GM21390 (cell line): Measurements from ENCODE around the gene NOP58.
"Not testable (repeated sequence)": the region's sequence is repeated elsewhere in the genome, so short reads cannot be mapped to it uniquely, and the experiment has no call there.

Experiments
- ATAC-seq: cut with Tn5 transposase; IDR thresholded peaks from one replicate; pipeline ENCODE4 v1.9.1; 2021; ENCODE audit not compliant: unreplicated experiment

The NOP58 gene, protein sequence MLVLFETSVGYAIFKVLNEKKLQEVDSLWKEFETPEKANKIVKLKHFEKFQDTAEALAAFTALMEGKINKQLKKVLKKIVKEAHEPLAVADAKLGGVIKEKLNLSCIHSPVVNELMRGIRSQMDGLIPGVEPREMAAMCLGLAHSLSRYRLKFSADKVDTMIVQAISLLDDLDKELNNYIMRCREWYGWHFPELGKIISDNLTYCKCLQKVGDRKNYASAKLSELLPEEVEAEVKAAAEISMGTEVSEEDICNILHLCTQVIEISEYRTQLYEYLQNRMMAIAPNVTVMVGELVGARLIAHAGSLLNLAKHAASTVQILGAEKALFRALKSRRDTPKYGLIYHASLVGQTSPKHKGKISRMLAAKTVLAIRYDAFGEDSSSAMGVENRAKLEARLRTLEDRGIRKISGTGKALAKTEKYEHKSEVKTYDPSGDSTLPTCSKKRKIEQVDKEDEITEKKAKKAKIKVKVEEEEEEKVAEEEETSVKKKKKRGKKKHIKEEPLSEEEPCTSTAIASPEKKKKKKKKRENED

DNA sequence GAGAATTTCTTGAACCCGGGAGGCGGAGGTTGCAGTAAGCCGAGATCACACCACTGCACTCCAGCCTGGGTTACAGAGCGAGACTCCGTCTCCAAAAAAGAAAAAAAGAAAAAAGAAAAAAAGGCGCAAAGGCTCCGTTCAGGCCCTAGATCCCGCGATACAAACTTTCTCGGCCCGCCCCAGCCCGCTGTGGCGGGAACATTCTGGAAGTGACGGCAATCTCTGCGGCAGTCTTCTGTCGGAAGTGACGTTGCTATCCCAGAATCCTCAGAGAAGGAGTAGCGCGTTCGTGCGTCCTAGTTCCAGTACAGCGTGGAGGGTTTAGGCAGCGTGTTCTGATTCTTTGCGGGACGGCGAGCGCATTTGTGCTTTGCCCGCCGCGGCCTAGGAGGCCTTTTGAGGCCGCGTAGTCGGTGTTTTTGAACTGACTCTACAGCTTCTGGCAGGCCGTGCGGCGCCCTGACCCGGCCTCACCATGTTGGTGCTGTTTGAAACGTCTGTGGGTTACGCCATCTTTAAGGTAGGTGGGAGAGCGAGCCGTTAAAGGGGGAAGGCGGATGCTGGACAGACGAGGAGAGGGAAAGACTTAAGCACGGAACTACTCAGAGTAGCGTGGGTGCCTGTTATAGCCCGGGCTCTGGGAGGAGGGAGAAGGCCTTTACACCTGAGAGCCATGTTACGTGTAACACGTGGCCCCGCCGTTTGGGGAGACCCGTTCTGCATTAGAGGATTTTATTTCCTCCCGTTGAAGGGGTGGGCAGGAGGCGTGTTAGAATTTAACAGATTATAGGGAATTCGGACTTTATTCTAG is at the start of gene NOP58:
TSS of gene NOP58 (plus strand) at position 297 of the 811 bp plus-strand sequence. CDS start at position 476, 179 bp downstream.
- ATAC-seq, result peak; percentile 80

GRCh38 chr2:202221873-202222272 is 43.7 kb upstream of the NOP58 start:
- ATAC-seq, result no peak

DNA sequence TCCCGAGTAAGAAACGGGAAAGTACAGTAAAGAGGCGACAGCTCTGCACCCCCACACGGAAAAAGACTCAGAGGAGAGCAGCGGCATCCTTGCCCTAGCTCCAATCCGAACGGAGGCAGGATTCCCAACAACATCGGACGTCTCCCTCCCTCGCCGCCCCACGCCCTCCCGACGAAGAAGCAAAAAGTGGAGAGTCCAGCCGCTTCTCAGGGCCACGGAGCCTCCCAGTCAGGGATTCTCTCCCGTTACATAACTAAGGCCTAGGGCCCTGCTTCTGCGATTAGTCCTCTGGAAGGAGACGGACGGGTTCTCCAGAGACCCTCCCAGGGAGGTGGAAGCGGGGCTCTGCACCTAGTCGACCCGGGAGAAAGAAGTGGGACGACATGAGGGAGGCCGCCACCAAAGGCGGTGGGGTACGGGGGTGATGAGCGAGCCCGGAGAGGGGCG is 27.8 kb upstream of the NOP58 start:
- ATAC-seq, result peak; percentile 32

DNA sequence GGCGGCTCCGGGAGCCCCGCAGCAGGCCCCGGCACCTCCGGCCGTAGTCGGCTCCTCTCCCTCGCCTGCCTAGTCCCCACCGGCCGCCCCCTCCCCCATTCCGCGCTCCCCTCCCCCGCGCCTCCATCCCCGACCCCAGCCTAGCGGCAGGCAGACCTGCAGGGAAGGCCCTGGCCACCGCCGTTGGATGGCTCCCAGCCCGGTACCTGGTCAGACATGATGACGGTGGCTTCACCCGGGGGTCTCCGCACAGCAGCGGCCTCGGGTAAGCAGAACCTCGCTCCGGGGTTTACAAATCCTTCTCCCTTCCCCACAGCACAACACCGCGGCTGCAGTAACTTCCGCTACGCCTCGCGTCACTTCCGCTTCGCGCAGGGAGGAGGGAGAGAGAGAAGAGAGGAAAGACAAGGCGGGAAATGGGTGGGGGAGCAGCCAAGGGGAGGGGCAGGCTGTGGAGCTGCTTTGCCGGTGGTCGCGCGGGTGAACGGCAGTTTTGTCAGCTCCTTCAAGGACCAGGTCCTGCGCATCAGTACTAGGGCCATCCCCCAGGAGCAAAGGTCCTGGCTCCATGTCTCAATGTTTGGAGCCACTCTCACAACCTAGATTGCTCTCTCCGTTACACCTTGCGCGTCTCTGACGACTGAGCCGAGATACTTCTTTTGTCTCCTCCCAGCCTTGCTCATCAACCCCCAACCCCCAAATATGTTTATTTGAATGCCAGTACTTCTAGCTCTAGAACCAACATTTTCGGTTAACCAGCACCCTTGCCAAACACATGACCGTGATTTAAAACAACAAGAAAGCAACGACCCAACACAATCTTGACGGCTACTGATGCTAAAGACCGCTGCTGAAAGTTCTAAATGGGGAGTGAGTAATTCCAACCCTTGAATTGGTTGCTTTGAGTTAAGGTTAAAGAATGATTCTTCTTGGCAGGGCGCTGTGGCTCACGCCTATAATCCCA is 27.0 kb upstream of the NOP58 start, which contains the start of gene SUMO1:
TSS of gene SUMO1 (minus strand) at position 364 of the 964 bp plus-strand sequence. CDS start at position 218, 146 bp downstream.
- ATAC-seq, result peak; percentile 98

DNA sequence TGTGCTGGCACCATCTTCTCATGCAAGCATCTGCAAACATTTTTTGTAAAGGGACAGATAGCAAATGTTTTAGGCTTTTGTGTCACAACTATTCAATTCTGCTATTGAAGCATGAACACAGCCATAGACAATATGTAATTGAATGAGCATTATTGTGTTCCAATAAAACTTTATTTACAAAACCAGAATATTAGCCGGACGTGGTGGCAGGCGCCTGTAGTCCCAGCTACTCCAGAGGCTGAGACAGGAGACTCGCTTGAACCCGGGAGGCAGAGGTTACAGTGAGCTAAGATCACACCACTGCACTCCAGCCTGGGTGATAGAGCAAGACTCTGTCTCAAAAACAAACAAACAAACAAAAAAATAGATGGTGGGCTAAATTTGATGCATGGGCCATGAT is 17.9 kb upstream of the NOP58 start:
- ATAC-seq, result not testable (repeated sequence)

GRCh38 chr2:202249521-202250253 is 15.9 kb upstream of the NOP58 start:
- ATAC-seq, result no peak

DNA sequence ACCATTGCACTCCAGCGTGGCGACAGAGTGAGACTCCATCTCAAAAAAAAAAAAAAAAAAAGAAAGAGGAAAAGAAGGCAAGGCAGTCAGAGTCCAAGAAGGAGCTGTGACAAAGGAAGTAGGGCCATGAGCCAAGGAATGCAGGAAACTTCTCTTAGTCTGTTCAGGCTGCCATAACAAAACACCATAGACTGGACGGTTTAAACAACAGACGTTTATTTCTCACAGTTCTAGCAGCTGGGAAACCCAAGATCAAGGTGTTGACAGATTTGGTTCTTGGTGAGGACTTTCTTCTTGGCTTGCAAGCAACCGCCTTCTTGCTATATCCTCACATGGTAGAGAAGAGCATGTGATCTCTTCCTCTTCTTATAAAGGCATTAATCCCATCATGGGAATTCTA is 14.1 kb upstream of the NOP58 start:
- no peak for ATAC-seq

- no peak for ATAC-seq
Observed at GRCh38 chr2:202261531-202261930, 4.0 kb upstream of the NOP58 start.

- no peak for ATAC-seq
Observed at GRCh38 chr2:202267495-202267894, 1.9 kb downstream of the NOP58 start.

DNA sequence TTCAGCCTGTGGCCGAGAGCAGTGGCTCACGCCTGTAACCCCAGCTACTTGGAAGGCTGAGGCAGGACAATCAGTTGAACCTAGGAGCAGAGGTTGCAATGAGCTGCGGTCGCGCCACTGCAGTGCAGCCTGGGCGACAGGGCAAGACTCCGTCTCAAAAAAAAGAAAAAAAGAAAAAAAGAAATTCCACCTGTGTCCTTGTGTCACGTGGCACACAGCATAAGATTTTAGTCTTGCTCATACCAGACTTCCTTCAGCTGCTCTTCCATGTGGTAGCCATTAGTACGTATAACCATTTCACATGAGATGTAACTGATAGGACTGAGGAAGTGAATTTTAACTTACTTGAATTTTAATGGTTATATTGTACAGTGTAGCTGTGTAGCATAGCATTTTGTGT is 4.0 kb downstream of the NOP58 start:
- ATAC-seq, result no peak

DNA sequence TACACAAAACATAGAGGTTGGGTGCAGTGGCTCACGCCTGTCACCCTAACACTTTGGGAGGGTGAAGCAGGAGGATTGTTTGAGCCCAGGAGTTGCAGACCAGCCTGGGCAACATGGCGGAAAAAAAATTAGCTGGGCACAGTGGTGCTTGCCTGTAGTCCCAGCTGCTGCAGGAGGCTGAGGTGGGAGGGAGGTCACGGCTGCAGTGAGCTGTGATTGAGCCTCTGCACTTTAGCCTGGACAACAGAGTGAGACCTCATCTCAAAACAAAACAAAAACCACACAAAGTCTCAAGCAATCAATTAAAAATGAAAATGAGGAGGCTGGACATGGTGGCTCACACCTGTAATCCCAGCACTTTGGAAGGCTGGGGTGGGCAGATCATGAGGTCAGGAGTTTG is 4.9 kb downstream of the NOP58 start:
- ATAC-seq, result no peak

DNA sequence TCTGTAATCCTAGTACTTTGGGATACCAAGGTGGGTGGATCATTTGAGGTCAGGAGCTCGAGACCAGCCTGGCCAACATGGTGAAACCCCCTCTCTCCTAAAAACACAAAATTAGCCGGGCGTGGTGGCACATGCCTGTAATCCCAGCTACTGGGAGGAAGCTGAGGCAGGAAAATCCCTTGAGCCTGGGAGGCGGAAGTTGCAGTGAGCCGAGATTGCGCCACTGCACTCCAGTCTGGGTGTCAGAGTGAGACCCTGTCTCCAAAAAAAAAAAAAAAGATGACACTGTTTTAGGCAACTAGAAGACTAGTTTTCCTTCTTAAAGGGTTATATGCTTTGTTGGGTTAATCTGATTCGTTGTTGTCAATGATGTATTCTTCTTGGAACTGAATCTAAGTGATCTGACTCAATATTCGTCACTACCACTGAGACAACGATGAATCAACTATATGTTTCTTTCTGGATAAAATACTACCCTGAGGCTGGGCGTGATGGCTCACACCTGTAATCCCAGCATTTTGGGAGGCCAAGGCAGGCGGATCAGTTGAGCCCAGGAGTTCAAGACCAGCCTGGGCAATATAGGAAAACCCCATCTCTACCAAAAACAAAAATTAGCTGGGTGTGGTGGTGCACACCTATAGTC is 10.6 kb downstream of the NOP58 start:
- ATAC-seq, result not testable (repeated sequence)

DNA sequence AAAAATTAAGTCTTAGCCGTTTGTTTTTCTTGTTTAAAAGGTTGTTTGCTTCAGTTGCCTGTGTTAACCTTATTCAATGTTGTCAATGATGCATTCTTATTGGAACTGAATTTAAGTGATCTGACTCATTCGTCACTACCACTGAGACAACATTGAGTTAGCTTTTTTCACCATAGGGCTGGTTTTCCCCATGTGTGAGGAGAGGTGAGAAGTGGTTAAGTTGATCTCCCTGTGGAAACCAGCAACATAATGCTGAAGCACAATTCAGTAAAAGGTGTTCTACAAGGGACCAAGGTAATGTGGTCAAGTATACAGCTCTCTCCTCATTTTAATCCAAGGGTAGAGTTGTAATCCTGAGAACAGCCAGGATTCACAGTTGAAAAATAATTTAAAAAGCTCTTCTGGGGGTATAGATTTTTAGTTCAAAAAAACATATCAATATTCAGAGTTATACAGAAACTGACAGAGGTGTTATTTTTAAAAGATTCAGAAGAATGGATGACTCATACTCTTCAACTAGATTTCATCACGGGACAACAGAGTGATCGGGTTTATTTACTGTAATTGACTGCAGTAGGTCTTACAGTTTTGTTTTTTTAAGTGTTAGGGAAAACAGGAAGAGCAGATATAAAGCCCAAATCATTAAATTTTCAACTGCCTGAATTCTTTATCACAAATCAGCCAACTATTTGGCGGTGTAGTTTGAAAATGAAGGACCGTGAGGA is 12.6 kb downstream of the NOP58 start:
- ATAC-seq, result peak; percentile 53

DNA sequence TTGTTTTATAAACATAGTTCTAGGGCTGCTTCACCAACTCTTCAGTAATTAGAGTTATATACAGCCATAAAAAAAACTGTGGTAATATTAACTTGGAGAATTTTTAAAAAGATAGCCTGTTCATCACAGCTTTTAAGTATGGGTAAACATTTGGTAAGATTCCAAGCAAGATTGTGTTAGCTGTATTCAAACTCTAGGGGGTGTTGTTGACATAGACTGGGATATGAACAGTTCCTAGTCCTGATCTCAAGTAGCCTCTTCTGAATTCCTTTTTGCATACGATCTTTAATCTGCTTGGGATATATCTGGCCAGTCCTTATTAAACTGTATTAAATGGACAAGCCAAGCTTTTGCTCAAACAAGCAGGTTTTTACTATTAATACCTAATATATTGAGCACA is 13.4 kb downstream of the NOP58 start:
- ATAC-seq, result no peak

GRCh38 chr2:202286595-202286994 is 21.0 kb downstream of the NOP58 start:
- no peak for ATAC-seq

DNA sequence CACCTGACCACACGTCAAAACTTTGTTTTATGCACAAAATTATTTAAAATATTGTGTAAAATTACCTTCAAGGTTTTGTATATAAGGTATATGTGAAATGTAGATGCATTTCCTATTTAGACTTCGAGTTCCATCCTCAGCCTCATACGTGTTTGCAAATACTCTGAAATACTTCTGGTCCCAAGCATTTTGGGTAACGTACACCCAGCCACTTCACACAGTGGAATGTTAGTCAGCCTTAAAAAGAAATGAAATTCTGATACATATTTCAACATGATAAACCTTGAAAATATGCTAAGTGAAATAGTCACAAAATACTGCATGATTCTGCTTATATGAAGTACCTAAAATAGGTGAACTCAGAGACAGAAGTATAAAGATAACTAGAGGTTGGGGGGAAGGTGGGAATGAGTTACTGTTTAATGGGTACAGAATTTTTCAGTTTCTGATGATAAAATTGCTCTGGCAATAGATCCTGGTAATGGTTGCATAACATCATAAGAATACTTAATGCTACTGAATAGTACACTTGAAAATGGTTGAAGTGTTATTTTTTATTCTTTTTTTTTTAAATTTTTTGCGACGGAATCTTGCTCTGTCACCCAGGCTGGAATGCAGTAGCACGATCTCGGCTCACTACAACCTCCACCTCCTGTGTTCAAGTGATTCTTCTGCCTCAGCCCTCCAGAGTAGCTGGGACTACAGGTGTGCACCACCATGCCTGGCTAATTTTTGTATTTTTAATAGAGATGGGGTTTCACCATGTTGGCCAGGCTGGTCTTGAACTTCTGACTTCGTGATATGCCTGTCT is 24.0 kb downstream of the NOP58 start:
- ATAC-seq, result no peak

GRCh38 chr2:202290316-202290715 is 24.8 kb downstream of the NOP58 start:
- ATAC-seq, result no peak

DNA sequence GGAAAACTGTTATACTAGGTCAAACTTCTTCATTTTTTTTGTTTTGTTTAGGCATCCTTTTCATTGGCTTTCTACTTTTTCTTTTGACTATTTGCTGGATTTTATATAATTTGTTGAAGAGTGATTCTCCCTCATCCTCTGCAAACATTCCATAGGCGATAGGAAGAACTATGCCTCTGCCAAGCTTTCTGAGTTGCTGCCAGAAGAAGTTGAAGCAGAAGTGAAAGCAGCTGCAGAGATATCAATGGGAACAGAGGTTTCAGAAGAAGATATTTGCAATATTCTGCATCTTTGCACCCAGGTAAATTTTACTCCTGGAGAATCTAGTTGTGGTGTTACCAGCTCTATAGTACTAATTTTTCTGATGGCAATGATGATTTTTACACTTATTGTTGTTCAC is 25.4 kb downstream of the NOP58 start:
- no peak for ATAC-seq
